HPDE6-E6E7 (cell line): ENCODE results near the gene NEURL1.
A peak's percentile ranks its signal among the peaks of the same experiment; 100 is the strongest.
"Not testable (repeated sequence)": the region's sequence is repeated elsewhere in the genome, so short reads cannot be mapped to it uniquely, and the experiment has no call there.

Experiments used
- DNase-seq: peaks from one replicate; pipeline ENCODE4 v3.0.0; 2011; ENCODE audit warnings: missing footprints; ENCODE audit errors: extremely low spot score

Gene NEURL1

GRCh38 chr10:103514244-103514643 lies 20.7 kb downstream of the NEURL1 start:
- DNase-seq = no peak

DNA sequence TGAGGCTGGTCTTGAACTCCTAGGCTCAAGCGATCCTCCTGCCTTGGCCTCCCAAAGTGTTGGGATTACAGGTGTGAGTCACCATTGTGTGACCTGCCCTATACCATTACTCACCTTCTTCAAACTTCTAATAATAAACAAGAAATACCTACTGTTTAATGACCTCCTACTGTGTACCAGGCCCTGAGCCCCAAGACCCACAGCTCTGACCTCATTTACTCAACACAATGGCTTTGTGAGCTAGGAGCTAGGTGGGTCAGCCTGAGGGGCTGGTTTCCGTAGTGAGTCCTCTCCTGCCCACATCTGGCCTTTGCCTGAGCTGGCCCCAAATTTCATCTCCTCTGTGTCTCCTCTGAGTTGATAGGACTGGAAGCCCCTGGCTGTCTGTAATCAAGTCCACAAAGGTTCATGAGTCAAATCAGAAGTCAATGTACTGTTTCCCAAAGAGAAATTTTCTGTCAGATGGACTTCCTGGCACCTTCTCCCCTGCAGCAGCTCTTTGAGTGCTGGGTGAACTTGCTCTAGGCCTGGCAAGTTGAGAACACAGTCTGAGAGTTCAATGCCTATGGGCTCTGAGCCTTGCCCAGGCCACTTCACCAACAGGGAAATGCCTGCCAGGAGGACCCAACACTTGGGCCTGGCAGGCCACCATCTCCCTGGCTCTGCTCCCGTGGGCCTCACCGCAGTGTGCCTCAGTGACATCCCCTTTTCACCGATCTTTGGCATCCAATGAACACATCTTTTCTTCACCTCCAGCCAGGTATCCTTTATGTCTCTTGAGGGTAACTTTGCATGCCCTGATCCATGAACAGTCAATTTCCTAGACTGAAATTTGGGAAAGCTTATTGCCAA lies 24.0 kb downstream of the NEURL1 start:
- DNase-seq = no peak

GRCh38 chr10:103519798-103520197 lies 26.3 kb downstream of the NEURL1 start:
- no peak for DNase-seq

DNA sequence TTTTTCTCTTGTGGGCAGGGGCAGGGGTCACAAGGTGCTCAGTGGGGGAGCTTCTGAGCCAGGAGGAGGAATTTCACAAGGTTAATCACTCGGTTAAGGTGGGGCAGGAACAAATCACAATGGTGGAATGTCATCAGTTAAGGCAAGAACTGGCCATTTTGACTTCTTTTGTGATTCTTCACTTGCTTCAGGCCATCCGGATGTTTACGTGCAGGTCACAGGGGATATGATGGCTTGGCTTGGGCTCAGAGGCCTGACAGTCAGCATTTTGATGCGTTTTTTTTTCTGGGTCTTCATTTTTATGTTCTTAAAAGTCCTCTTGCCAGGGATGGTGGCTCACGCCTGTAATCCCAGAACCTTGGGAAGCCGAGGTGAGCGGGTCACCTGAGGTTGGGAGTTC lies 28.5 kb downstream of the NEURL1 start:
- DNase-seq = not testable (repeated sequence)

- DNase-seq = no peak
These were observed 30.2 kb downstream of the NEURL1 start for GRCh38 chr10:103523683-103524082.

DNA sequence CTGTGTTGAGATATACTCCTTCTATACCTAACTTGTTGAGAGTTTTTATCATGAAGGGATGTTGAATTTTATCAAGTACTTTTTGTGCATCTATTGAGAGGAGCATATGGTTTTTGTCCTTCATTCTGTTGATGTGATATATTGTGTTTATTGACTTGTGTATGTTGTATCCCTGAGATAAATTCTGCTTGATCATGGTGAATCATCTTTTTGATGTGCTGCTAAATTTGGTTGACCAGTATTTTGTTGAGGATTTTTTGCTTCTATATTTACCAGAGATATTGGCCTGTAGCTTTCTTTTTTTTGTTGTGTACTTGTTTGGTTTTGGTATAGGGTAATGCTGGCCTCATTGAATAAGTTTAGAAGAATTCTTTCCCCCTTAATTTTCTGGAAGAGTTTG lies 32.4 kb downstream of the NEURL1 start:
- no peak for DNase-seq

DNA sequence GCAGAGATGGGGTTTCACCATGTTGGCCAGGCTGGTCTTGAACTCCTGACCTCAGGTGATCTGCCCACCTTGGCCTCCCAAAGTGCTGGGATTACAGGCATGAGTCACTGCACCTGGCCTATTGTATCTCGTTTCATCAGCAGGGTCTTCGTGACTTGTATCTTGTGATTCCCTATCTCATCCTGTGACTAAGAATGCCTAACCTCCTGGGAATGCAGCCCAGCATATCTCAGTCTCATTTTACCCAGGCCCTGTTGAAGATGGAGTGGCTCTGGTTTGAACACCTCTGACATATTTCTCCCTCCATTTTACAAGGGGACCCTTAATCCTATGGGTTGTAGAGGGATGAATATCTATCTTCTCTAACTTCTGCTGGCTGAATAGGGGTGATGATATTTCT lies 34.0 kb downstream of the NEURL1 start:
- DNase-seq = peak; percentile 63

DNA sequence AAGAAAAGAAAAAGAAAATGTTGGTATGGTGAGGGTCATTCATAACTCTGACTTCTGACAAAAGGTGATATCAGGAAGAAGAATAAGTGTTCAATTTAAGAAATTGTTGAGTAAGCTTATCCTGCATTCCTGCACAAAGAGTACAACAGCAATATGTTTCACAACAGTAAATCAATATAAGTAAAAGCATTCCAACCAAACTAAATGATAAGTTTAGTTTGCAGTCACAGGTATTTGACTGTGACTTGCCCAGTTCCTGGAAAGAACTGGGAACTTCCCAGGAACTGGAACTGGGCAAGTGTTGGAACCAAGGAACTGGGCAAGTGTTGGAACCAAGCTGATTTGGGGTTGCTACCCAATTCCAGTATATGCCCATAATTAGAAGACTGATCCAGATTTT lies 35.0 kb downstream of the NEURL1 start:
- DNase-seq = no peak

- no peak for DNase-seq
These were observed 36.0 kb downstream of the NEURL1 start for GRCh38 chr10:103529539-103529938.

GRCh38 chr10:103533827-103534226 lies 40.3 kb downstream of the NEURL1 start:
- no peak for DNase-seq

DNA sequence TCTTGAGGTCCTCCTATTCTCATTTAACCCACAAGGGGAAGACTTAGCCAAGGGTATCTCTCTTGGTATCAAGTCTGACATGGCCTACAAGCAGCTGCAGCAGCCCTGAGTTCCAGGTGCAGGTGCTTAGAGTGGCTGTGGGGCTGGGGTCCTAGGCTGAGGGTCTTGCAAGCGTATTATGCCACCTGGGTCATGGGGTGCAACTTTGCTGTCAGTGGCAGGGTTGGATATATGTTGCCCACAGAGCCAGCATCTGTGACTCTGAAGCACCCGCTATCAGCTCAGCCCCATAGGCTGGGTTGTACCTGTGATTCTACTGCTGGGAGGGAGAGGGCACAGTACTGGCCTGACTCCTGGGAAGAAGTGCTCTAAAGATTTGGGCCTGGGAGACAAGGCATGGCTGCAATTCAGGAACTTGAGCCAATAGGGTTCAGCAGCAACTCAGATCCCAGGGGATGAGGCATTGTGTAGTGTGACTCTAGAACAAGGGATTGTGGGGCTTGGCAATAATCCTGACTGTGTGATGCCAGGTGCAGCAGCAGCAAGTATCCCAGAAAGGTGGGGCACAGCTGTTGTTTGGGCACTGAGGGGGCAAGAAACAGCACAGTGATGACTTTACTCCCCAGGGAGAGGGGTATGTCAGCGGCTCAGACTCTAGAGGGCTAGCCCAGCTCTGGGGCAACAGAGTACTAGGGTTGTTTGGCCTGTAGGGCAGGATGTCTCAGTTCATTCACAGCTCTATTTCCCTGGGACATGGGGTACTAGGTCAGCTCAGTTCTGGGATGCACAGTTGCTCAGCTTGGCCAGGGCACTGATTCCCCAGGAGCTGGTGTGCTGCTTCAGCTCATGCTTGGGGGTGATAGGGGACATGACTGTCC lies 41.4 kb downstream of the NEURL1 start:
- DNase-seq = no peak

- DNase-seq = no peak
These were observed 42.1 kb downstream of the NEURL1 start for GRCh38 chr10:103535595-103535994.

DNA sequence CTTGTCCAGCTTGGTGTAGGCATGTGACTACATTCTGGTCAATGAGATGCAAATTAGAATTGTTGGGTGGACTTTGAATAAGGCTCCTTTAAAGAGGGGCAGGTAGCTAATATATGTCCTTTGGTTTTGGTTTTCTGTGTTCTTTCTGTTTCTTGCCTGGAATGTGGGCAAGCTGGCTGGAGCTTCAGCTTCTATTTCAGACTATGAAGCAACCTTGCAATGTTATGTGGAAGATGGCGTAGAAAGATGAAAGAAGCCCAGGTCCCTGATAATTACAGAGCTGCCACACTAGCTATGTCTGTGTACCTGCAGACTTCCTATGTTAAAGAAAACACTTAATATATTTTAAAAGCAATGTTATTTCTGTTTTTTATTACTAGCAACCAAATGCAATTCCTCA lies 46.2 kb downstream of the NEURL1 start:
- DNase-seq = no peak

GRCh38 chr10:103540722-103541121 lies 47.2 kb downstream of the NEURL1 start:
- DNase-seq = no peak

- no peak for DNase-seq
These were observed 48.1 kb downstream of the NEURL1 start for GRCh38 chr10:103541616-103542015.

DNA sequence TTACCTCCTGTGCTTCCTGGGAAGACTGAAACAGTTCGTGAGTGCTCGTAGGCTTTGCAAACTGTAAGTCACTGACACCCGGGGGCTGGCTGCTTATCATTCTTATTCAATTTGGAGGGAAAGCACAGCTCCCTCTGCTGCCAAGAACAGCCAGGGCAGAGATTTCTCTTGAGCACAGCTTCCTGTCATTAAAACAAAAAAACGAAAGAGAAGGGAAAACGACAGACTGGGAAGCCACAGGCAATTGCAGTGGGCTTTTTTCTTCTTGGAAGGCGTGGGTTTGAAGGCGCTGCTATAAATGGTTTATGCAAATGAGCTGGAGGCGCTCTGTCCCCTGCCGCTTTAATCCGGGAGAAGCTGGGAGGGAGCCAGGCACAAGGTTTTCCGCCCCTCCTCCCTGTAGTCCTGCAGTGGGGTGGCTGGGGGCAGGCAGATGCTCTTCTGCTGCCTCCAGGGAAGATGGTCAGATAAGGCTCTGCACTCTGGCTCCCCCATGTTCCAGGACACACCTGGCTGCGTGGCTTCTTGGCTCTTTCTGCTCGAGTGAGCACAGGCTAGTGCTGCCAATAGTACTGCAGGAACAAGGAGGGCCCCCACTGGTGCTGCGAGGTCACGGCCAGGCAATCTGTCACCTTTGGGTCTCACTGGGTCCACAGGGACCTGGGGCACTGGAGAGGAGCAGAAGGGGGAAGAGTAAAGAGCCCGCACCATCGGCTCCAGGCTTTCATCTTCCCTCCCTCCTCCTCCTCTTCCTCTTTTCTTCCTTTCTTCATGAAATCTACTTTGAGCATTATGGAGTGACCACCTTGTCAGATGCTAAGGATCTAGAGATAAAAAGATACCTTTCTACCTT lies 49.5 kb downstream of the NEURL1 start:
- no peak for DNase-seq

- no peak for DNase-seq
These were observed 50.4 kb downstream of the NEURL1 start for GRCh38 chr10:103543617-103544525.

DNA sequence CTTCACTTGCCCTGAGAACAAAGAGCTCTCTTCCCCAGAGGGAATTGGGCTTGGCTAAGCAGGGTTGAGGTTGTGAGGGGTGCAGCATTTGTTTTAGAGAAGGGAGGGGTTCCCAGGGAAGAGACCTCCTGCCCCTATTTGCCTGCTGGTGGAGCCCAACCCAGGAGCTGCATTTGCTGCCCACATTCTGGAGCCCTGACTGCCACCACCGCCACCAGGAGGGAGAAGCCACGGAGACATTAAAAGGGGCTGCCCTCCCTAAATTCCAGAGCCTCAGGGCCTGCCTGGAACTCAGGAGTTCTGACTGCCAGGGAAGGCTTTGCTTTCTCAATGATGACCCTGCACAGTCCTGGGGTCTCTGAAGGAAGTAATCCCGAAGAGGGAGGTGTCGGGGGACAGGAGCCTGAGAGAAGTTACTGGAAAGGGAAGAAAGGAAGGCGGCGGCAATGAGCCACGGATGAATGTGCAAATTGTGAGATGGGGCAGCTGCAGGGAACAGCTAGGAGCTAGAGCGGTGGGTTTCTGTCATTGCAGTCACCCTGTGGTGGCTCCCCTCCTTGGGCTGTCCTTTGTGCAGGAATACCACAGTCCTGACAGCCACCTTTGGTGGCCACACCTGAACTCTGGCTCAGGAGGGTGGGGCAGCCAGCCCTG lies 51.3 kb downstream of the NEURL1 start:
- DNase-seq = no peak

- DNase-seq = no peak
These were observed 51.9 kb downstream of the NEURL1 start for GRCh38 chr10:103545366-103545765.

DNA sequence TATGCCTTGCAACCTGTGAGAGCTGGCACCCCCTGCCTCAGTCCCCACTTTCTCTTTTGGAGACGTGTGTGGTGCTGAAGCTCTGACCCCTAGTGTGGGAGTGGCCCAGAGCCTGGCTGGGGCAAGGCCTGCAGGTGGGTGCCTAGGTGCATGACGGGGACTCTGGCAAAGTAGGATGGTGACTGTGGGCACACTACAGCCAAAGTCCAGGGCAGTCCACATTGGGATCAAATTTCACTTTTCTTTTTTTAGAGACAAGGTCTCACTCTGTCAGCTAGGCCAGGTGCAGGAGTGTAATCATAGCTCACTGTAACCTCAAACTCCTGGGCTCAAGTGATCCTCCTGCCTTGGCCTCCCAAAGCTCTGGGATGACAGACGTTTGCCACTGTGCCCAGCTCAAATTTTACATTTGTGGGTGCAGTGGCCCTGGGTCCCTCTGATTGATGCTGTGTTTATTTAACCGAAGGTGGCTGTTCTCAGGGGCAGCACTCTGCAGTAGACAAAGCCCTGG lies 52.3 kb downstream of the NEURL1 start:
- no peak for DNase-seq
